HepG2 (cell line): Measurements from ENCODE around the gene NOSIP. TPM values are rescaled to one million over a fixed set of nuclear protein-coding genes. Genes with fewer than 3 reads are reported as not detected.

Experiments used
- ATAC-seq: fragments of 200-7000 bp; cut with Tn5 transposase; 3 replicates; pipeline ENCODE4 v1.9.1; 2020; ENCODE audit warnings: mild to moderate bottlenecking, moderate library complexity
- BruUV-seq: library from RNA; stranded (reverse); fragments of 400-500 nt; replicated peaks from 2 replicates; lab custom pipeline; 2021; lab: Mats Ljungman, UMichigan
- CTCF ChIA-PET: fragments of 300-600 bp; formaldehyde crosslinking; extraction: SDS; loops from one replicate; lab custom pipeline; 2021; ENCODE audit warnings: low total read pairs, inconsistent platforms, low intra/inter-chr PET ratio; lab: Yijun Ruan, JAX
- POLR2A ChIA-PET: fragments of 350-600 bp; sonication (Branson Sonifier 250); formaldehyde crosslinking; loops from one replicate; lab custom pipeline; 2020; ENCODE audit warnings: antibody characterized with exemption, inconsistent platforms; lab: Yijun Ruan, JAX
- DNase-seq: peaks from one replicate; pipeline ENCODE4 v3.0.0-alpha.2; 2015; ENCODE audit warnings: low spot score
- FAIRE-seq: peaks from 3 replicates; lab custom pipeline; 2011; peaks lifted over from hg19 to GRCh38; lab: Jason Lieb, UNC
- H2AFZ ChIP-seq: one replicate; pipeline ENCODE4 v1.6.1; 2011; ENCODE audit warnings: low read length, inconsistent platforms
- H3K27ac ChIP-seq: fragments of 300-600 bp; 3 replicates; pipeline ENCODE4 v1.8.0; 2011; ENCODE audit warnings: mixed run types, mild to moderate bottlenecking, mixed read lengths, low read length, inconsistent platforms; ENCODE audit not compliant: insufficient read depth; ENCODE audit errors: extremely low read length
- H3K27me3 ChIP-seq, 2 experiments: fragments of 200-600 bp in 1 of 2; 2 replicates in 1 of 2; 3 replicates in 1 of 2; pipeline versions ENCODE4 v1.6.0 to v1.8.0; 2011; ENCODE audit warnings: low read length in 2 of 2, mild to moderate bottlenecking in 2 of 2, moderate library complexity in 2 of 2, inconsistent platforms in 1 of 2; ENCODE audit not compliant: insufficient read depth in 2 of 2, control insufficient read depth in 1 of 2
- H3K36me3 ChIP-seq, 2 experiments: fragments of 200-600 bp in 1 of 2; replicated peaks in 1 of 2; 2 replicates in 1 of 2; 3 replicates in 1 of 2; pipeline versions ENCODE4 v1.5.1 to v1.8.0; 2011; ENCODE audit warnings: low read length in 2 of 2, inconsistent platforms in 1 of 2; ENCODE audit not compliant: insufficient read depth in 2 of 2, control insufficient read depth in 1 of 2
- H3K4me1 ChIP-seq: 2 replicates; pipeline ENCODE4 v1.5.1; 2012; ENCODE audit warnings: low read length, inconsistent platforms; ENCODE audit not compliant: insufficient read depth
- H3K4me2 ChIP-seq: 2 replicates; pipeline ENCODE4 v1.6.0; 2011; ENCODE audit warnings: low read depth, low read length, inconsistent platforms
- H3K4me3 ChIP-seq, 3 experiments: fragments of 200-600 bp in 1 of 3; sonication (generic), shearing (Covaris generic) in 1 of 3; replicated peaks in 1 of 3; 2 replicates each; pipeline ENCODE4 v1.5.1; 2011 to 2016; ENCODE audit warnings: low read length in 3 of 3, inconsistent platforms in 2 of 3, low read depth in 2 of 3, mild to moderate bottlenecking in 2 of 3, control low read depth in 1 of 3, mixed read lengths in 1 of 3; ENCODE audit not compliant: insufficient read depth in 1 of 3
- H3K79me2 ChIP-seq: one replicate; pipeline ENCODE4 v1.6.1; 2011; ENCODE audit warnings: low read length, inconsistent platforms; ENCODE audit not compliant: insufficient read depth
- H3K9ac ChIP-seq: 2 replicates; pipeline ENCODE4 v1.6.0; 2011; ENCODE audit warnings: mild to moderate bottlenecking, low read depth, low read length, inconsistent platforms; ENCODE audit not compliant: insufficient read depth
- H3K9me3 ChIP-seq: 2 replicates; pipeline ENCODE4 v1.5.1; 2012; ENCODE audit warnings: mild to moderate bottlenecking, low read length
- H4K20me1 ChIP-seq: 2 replicates; pipeline ENCODE4 v1.6.0; 2011; ENCODE audit warnings: inconsistent platforms, mild to moderate bottlenecking, low read length, moderate library complexity; ENCODE audit not compliant: insufficient read depth
- ATF7-NPFF ChIP-seq: sonication (generic); formaldehyde crosslinking; IDR thresholded peaks from 2 replicates; pipeline ENCODE4 v1.8.1; 2023; ENCODE audit warnings: mild to moderate bottlenecking, low read depth, missing genetic modification reagents, moderate library complexity
- BORCS8-MEF2B ChIP-seq: sonication (generic); formaldehyde crosslinking; IDR thresholded peaks from 2 replicates; pipeline ENCODE4 v1.8.0; 2022; ENCODE audit warnings: mild to moderate bottlenecking, missing genetic modification reagents
- HOXA9 ChIP-seq: sonication (generic); formaldehyde crosslinking; IDR thresholded peaks from 2 replicates; pipeline ENCODE4 v1.8.1; 2022; ENCODE audit warnings: missing genetic modification reagents, mild to moderate bottlenecking, moderate library complexity, borderline replicate concordance
- NFE2L2 ChIP-seq: fragments of 150-350 bp; IDR thresholded peaks from 2 replicates; pipeline ENCODE4 v1.6.1; 2014; ENCODE audit warnings: low read length
- NONO ChIP-seq, 2 experiments: fragments of 450-650 bp in 1 of 2; sonication (generic) in 1 of 2; formaldehyde crosslinking in 1 of 2; IDR thresholded peaks in 1 of 2; conservative IDR thresholded peaks in 1 of 2; 2 replicates each; pipeline versions ENCODE4 v1.6.1 to v1.8.0; 2017 to 2022; ENCODE audit warnings: mild to moderate bottlenecking in 1 of 2, missing genetic modification reagents in 1 of 2, moderate library complexity in 1 of 2
- PHF8 ChIP-seq: sonication (generic); formaldehyde crosslinking; IDR thresholded peaks from 2 replicates; pipeline ENCODE4 v1.5.0; 2020; ENCODE audit warnings: missing genetic modification reagents
- SALL1 ChIP-seq: sonication (generic); formaldehyde crosslinking; IDR thresholded peaks from 2 replicates; pipeline ENCODE4 v1.8.0; 2022; ENCODE audit warnings: mild to moderate bottlenecking, missing genetic modification reagents
- TAF15 ChIP-seq: fragments of 200-400 bp; formaldehyde crosslinking; IDR thresholded peaks from one replicate; pipeline ENCODE4 v1.6.1; 2018; ENCODE audit warnings: mild to moderate bottlenecking, low read depth, low read length; ENCODE audit not compliant: poor library complexity, severe bottlenecking
- ZFP36L2 ChIP-seq: sonication (generic); formaldehyde crosslinking; IDR thresholded peaks from 2 replicates; pipeline ENCODE4 v1.4.0; 2020; ENCODE audit warnings: missing genetic modification reagents
- ZFP90 ChIP-seq: sonication (generic); formaldehyde crosslinking; IDR thresholded peaks from 2 replicates; pipeline ENCODE4 v1.8.0; 2022; ENCODE audit warnings: missing genetic modification reagents, mild to moderate bottlenecking, inconsistent platforms, borderline replicate concordance
- ZNF616 ChIP-seq: sonication (generic); formaldehyde crosslinking; IDR thresholded peaks from 2 replicates; pipeline ENCODE4 v1.5.0; 2020; ENCODE audit warnings: low read depth, mild to moderate bottlenecking, missing genetic modification reagents
- WGBS: methylation state at CpG from one replicate; pipeline ENCODE4 v1.1.6; 2017; ENCODE audit warnings: low lambda C conversion rate; 5-methylcytosine and 5-hydroxymethylcytosine counted together
- in situ Hi-C: cut with HindIII; loops from 2 replicates; pipeline ENCODE4 v1.10.0; 2017; ENCODE audit warnings: low pct_unique_long_range_greater_than_20kb; ENCODE audit not compliant: extremely low pct_ligation_motif_present
- intact Hi-C: fragments of 100-400 bp; cut with micrococcal nuclease; formaldehyde crosslinking; loops from one replicate; pipeline ENCODE4 v1.10.0; 2022; ENCODE audit not compliant: unreplicated experiment
- polyA plus RNA-seq, 8 experiments: library from polyadenylated mRNA; depleted of rRNA in 3 of 8; stranded (reverse) in 7 of 8; unstranded in 1 of 8; fragments of >200 nt; fragmentation: Illumina TruSeq in 4 of 8; extraction: Trizol in 4 of 8; gene quantifications; 2 replicates each; pipeline versions ENCODE4 v1.2.1 to v1.2.3, GENCODE V29; 2011 to 2016; ENCODE audit warnings: low read depth in 4 of 8, missing spikeins in 1 of 8, mixed read lengths in 1 of 8; ENCODE audit not compliant: insufficient read depth in 1 of 8
- total RNA-seq, 5 experiments: library from RNA; depleted of rRNA; stranded (reverse); fragments of >200 nt; fragmentation: Illumina TruSeq; extraction: Trizol; gene quantifications; 2 replicates each; pipeline ENCODE4 v1.2.3, GENCODE V29; 2016; ENCODE audit warnings: low read depth in 1 of 5
- TF ChIP-seq, protein P1 (sequence below): IDR thresholded peaks from 2 replicates; pipeline ENCODE4 v1.6.1; 2012; ENCODE audit warnings: inconsistent platforms
- TF ChIP-seq, protein P2 (sequence below): sonication (generic); formaldehyde crosslinking; IDR thresholded peaks from 2 replicates; pipeline ENCODE4 v1.4.0; 2020; ENCODE audit warnings: missing genetic modification reagents, borderline replicate concordance
- TF ChIP-seq, protein P3 (sequence below): sonication (generic); formaldehyde crosslinking; IDR thresholded peaks from 2 replicates; pipeline ENCODE4 v1.5.0; 2020; ENCODE audit warnings: missing genetic modification reagents
- TF ChIP-seq, protein P4 (sequence below): sonication (generic); formaldehyde crosslinking; IDR thresholded peaks from 2 replicates; pipeline ENCODE4 v1.4.0; 2020; ENCODE audit warnings: missing genetic modification reagents

NOSIP gene
- total and polyA plus RNA-seq, 2 of the 13 experiments (the other 11 are each of a cell fraction or from before 2014, with no cell fraction given) = 54.3 to 78.0 TPM

DNA sequence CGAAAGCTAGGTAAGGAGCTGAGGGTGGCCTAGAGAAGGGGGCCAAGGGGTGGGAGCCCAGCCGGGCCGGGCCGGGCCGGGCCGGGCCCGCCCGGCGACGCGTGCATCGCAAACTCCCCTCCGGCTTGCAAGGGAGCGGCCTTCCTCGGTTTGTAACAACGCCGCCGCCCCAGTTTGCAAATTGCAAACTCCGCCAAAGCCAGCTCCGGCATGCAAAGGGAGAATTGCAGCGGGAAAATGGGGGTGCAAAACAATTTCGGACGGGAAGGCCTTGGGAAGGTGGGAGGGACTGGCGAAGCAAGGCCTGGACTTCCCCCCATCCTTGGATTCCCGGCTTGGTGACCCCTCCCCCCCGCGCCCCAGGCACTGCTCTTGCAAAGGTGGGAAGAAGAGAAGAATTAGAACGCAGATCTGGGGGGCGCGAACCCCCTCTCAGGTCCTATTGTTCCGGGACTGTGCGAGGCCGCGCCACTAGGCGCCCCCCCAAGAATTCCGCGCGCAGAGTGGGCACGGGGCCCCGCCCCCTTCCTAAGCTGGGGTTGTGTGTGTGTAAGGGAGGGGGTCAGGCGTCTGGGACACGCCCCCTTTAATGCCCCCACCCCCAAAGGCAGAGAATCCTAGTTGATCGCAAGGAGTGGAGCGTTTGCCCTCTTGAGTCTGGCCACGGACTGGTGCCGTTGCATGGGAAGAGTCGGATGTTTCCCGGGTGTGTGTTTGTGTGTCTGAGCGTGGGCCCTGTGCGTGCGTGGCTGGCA lies 11.6 kb upstream of the NOSIP start:
- H3K27me3 ChIP-seq = no peaks in the 10 kb centered on the region; a peak in 1 of 5 replicates
- H3K9ac ChIP-seq = peak overlapping the region; percentile 76
- H3K36me3 ChIP-seq = peaks cover 1 to 14% of the 10 kb centered on the region in 2 experiments; a peak in 4 of 5 replicates
- H3K9me3 ChIP-seq = no peaks in the 10 kb centered on the region
- peaks cover 15% of the 10 kb centered on the region for H3K79me2 ChIP-seq
- CTCF ChIA-PET = no interaction called here
- peak overlapping the region; percentile 86 for H3K4me2 ChIP-seq
- H2AFZ ChIP-seq = no peak overlapping the region
- DNase-seq (no peak), ATAC-seq (no peak), FAIRE-seq (no peak)
- TSS peak; percentile 42 for BruUV-seq
- H4K20me1 ChIP-seq = 0 out of 2 replicates have a peak, but pooled peaks cover 5% of the 10 kb centered on the region
- peaks cover 28% of the 10 kb centered on the region for H3K4me1 ChIP-seq
- H3K4me3 ChIP-seq = peak overlapping the region; percentile 89 to 97 (median 91)
- POLR2A ChIA-PET = interaction anchor here (3.5 to 4.2 kb wide), 3 partner anchors 11 to 85 kb away, joined by 16 to 58 read pairs (median 22); partner anchors contain the start of genes NOSIP, PRMT1, PRRG2 and RRAS
- H3K27ac ChIP-seq = peak overlapping the region; percentile 77
- 3% methylated on average over 26 of the region's 51 CpGs for WGBS
- intact Hi-C loops = no loop called here
- in situ Hi-C loops = loop anchor here (10.0 kb wide), 1 partner anchor 83 kb away; the partner anchor contains the start of gene PRMT1
- TF ChIP-seq, protein P1, sequence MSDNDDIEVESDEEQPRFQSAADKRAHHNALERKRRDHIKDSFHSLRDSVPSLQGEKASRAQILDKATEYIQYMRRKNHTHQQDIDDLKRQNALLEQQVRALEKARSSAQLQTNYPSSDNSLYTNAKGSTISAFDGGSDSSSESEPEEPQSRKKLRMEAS = peak; percentile 24; the same call in 1 of the 2 replicates
- TF ChIP-seq TAF15 = no peak
- TF ChIP-seq, protein P2, sequence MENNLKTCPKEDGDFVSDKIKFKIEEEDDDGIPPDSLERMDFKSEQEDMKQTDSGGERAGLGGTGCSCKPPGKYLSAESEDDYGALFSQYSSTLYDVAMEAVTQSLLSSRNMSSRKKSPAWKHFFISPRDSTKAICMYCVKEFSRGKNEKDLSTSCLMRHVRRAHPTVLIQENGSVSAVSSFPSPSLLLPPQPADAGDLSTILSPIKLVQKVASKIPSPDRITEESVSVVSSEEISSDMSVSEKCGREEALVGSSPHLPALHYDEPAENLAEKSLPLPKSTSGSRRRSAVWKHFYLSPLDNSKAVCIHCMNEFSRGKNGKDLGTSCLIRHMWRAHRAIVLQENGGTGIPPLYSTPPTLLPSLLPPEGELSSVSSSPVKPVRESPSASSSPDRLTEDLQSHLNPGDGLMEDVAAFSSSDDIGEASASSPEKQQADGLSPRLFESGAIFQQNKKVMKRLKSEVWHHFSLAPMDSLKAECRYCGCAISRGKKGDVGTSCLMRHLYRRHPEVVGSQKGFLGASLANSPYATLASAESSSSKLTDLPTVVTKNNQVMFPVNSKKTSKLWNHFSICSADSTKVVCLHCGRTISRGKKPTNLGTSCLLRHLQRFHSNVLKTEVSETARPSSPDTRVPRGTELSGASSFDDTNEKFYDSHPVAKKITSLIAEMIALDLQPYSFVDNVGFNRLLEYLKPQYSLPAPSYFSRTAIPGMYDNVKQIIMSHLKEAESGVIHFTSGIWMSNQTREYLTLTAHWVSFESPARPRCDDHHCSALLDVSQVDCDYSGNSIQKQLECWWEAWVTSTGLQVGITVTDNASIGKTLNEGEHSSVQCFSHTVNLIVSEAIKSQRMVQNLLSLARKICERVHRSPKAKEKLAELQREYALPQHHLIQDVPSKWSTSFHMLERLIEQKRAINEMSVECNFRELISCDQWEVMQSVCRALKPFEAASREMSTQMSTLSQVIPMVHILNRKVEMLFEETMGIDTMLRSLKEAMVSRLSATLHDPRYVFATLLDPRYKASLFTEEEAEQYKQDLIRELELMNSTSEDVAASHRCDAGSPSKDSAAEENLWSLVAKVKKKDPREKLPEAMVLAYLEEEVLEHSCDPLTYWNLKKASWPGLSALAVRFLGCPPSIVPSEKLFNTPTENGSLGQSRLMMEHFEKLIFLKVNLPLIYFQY (CRISPR knock-in tag) = peak; percentile 83
- TF ChIP-seq, protein P3, sequence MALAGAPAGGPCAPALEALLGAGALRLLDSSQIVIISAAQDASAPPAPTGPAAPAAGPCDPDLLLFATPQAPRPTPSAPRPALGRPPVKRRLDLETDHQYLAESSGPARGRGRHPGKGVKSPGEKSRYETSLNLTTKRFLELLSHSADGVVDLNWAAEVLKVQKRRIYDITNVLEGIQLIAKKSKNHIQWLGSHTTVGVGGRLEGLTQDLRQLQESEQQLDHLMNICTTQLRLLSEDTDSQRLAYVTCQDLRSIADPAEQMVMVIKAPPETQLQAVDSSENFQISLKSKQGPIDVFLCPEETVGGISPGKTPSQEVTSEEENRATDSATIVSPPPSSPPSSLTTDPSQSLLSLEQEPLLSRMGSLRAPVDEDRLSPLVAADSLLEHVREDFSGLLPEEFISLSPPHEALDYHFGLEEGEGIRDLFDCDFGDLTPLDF (CRISPR knock-in tag) = 0 out of 2 replicates have a peak, but pooled peaks have one; percentile 32
- TF ChIP-seq HOXA9 (CRISPR knock-in tag) = 0 out of 2 replicates have a peak, but pooled peaks have one; percentile 39
- 0 out of 2 replicates have a peak, but pooled peaks have one; percentile 38 for TF ChIP-seq ZFP90
- TF ChIP-seq NONO (IDR thresholded peaks at IDR 0.05) = no peak
- TF ChIP-seq NONO (CRISPR knock-in tag; conservative IDR thresholded peaks at IDR 0.05) = peak; percentile 43; the same call in 1 of the 2 replicates
- TF ChIP-seq NFE2L2 = no peak
- peak; percentile 71 for TF ChIP-seq PHF8 (CRISPR knock-in tag)
- peak; percentile 41; the same call in 1 of the 2 replicates for TF ChIP-seq SALL1 (CRISPR knock-in tag)
- 0 out of 2 replicates have a peak, but pooled peaks have one; percentile 46 for TF ChIP-seq ZNF616 (CRISPR knock-in tag)
- no peak for TF ChIP-seq BORCS8-MEF2B (CRISPR knock-in tag)
- no peak for TF ChIP-seq ZFP36L2 (CRISPR knock-in tag)
- TF ChIP-seq, protein P4, sequence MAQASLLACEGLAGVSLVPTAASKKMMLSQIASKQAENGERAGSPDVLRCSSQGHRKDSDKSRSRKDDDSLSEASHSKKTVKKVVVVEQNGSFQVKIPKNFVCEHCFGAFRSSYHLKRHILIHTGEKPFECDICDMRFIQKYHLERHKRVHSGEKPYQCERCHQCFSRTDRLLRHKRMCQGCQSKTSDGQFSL = peak; percentile 73; the same call in 1 of the 2 replicates
- no peak for TF ChIP-seq ATF7-NPFF (CRISPR knock-in tag)
